Thoracic aorta (tissue), 2 donors: Measurements from ENCODE around the gene GARRE1. TPM values are rescaled to one million over a fixed set of nuclear protein-coding genes. Genes with fewer than 3 reads are reported as not detected.

Source experiments
- ATAC-seq: fragments of 150-250 bp; one replicate; pipeline ENCODE4 v1.8.0; 2017; ENCODE audit warnings: low read depth; ENCODE audit not compliant: insufficient number of reproducible peaks, low FRiP score
- DNase-seq: peaks from one replicate; pipeline ENCODE4 v3.0.0-alpha.2; 2020; ENCODE audit warnings: low spot score
- H3K27ac ChIP-seq, 2 donors: fragments of 200-600 bp; sonication (generic); 1 replicate in 1 of 2; 2 replicates in 1 of 2; pipeline ENCODE4 v1.5.1; 2016; ENCODE audit warnings: mild to moderate bottlenecking in 2 of 2, moderate library complexity in 2 of 2
- H3K27me3 ChIP-seq: fragments of 200-600 bp; sonication (generic); replicated peaks from 2 replicates; pipeline ENCODE4 v1.6.0; 2016; ENCODE audit warnings: mild to moderate bottlenecking; ENCODE audit not compliant: insufficient read depth
- H3K36me3 ChIP-seq: fragments of 200-600 bp; sonication (generic); one replicate; pipeline ENCODE4 v1.5.1; 2016
- H3K4me1 ChIP-seq, 2 donors: fragments of 200-600 bp; sonication (generic); 1 replicate in 1 of 2; 2 replicates in 1 of 2; pipeline versions ENCODE4 v1.5.1 to v1.6.0; 2016; ENCODE audit warnings: low read depth in 2 of 2, mild to moderate bottlenecking in 1 of 2; ENCODE audit not compliant: control insufficient read depth in 1 of 2
- H3K4me3 ChIP-seq: fragments of 200-600 bp; sonication (generic); 2 replicates; pipeline ENCODE4 v1.5.1; 2016; ENCODE audit warnings: mild to moderate bottlenecking
- H3K9me3 ChIP-seq: fragments of 200-600 bp; sonication (generic); 2 replicates; pipeline ENCODE4 v1.5.1; 2016
- total RNA-seq, 2 donors: library from RNA; depleted of rRNA; stranded (reverse); fragments of >200 nt; gene quantifications; one replicate each; pipeline versions ENCODE4 v1.1.0 to v1.2.3, GENCODE V29; 2016
- TF ChIP-seq, protein P1 (sequence below): fragments of 200-600 bp; sonication (generic); IDR thresholded peaks from one replicate; pipeline ENCODE4 v1.5.1; 2019; ENCODE audit warnings: antibody characterized with exemption

GARRE1 gene
- total RNA-seq, 2 donors from 2014 or later = 31.4 to 37.5 TPM

DNA sequence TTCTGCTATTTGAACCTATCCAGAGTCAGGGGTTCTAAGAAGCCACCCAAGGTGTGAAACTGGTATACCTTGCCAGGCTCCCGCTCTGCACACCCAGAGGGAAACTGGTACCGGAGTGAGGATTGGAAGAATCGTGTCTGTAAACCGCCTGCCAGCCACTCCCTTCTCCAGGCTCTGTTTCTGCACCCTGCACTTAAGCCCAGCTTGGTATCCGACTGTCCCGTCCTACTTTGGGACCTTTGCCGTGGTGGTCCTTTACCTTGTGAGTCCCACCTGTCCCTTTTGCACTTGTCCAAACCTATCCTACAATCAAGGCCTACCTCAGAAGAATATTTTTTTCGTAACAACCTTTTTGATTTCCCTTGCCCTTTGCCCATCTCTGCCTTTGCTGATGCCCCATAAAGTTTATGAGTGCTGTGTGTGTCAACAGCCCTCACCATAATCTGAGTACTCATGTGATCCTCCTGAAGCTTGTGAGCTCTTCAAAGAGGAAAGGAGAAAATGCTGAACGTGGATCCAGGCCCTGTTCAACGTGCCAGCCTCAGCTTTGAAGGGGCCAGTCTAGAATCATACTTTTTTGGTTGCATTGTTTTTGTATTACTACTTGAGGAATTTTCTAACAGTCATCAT, 44.7 kb downstream of the GARRE1 start:
- H3K36me3 ChIP-seq = peaks cover 7% of the 10 kb centered on the region
- ATAC-seq = no peak
- TF ChIP-seq, protein P1, sequence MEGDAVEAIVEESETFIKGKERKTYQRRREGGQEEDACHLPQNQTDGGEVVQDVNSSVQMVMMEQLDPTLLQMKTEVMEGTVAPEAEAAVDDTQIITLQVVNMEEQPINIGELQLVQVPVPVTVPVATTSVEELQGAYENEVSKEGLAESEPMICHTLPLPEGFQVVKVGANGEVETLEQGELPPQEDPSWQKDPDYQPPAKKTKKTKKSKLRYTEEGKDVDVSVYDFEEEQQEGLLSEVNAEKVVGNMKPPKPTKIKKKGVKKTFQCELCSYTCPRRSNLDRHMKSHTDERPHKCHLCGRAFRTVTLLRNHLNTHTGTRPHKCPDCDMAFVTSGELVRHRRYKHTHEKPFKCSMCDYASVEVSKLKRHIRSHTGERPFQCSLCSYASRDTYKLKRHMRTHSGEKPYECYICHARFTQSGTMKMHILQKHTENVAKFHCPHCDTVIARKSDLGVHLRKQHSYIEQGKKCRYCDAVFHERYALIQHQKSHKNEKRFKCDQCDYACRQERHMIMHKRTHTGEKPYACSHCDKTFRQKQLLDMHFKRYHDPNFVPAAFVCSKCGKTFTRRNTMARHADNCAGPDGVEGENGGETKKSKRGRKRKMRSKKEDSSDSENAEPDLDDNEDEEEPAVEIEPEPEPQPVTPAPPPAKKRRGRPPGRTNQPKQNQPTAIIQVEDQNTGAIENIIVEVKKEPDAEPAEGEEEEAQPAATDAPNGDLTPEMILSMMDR = no peak

DNA sequence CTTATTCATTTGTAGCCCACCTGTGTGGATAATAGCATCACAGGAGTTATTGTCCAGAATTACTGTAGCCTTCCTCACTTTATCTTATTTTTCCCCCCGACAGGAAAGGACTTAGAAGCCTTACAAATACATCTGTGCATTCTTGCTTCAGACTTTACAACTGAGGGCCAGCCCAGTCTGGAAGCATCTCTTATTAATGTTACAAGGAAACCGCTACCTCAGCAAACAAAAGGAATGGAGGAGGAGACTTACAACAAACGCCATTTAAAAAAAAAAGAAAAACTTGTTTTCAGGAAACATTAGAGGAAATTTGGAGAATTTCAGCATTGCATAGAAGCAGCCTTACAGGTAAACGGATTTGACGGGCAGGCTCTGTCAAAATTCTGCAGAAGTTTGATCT, 45.2 kb downstream of the GARRE1 start:
- Histone ChIP-seq H3K9me3 (no peaks in the 10 kb centered on the region), H3K27me3 (no peaks in the 10 kb centered on the region), H3K4me1 (no peaks in the 10 kb centered on the region), H3K27ac (no peak overlapping the region), H3K36me3 (peaks cover 7% of the 10 kb centered on the region), H3K4me3 (no peak overlapping the region)
- TF ChIP-seq, protein P1 = no peak
- ATAC-seq (no peak), DNase-seq (no peak)

More for the DNA sequence above, 44.7 kb downstream of the GARRE1 start:
- Histone ChIP-seq H3K9me3 (no peaks in the 10 kb centered on the region), H3K27me3 (no peaks in the 10 kb centered on the region), H3K27ac (no peak overlapping the region), H3K4me3 (no peak overlapping the region), H3K4me1 (no peaks in the 10 kb centered on the region)
- no peak for DNase-seq

DNA sequence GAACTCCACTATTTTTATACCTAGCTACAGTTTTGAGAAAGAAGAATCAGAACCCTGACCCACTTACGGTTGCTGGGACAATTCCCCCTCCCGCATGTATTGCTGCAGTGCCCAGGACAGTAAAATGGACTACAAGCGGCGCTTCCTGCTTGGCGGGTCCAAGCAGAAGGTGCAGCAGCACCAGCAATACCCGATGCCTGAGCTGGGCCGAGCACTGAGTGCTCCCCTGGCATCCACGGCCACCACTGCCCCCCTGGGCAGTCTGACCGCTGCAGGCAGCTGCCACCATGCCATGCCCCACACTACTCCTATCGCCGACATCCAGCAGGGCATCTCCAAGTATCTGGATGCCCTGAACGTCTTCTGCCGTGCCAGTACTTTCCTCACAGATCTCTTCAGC, 46.0 kb downstream of the GARRE1 start:
- H3K27me3 ChIP-seq = no peaks in the 10 kb centered on the region
- peaks cover 3 to 7% of the 10 kb centered on the region in 2 donors for H3K4me1 ChIP-seq
- ATAC-seq (no peak), DNase-seq (no peak)
- H3K9me3 ChIP-seq = no peaks in the 10 kb centered on the region
- TF ChIP-seq, protein P1 = no peak
- H3K4me3 ChIP-seq = no peak overlapping the region
- H3K27ac ChIP-seq = no peak overlapping the region
- H3K36me3 ChIP-seq = peaks cover 7% of the 10 kb centered on the region

DNA sequence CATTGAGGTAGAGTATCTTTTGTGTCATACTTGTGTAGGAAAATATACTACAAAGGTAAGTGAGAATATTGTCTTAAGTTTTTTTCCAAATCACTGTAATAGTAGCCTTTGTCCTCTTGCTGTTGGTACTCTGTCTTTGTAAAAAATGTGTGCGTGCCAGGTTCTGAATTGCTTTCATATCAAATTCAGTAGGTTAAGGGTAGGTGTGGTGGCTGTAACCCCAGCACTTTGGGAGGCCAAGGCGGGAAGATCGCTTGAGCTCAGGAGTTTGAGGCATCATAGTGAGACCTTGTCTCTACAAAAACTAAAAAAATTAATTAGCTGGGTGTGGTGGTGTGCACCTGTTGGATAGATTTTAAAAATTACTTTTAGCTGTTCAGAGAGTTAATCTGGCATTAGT, 46.6 kb downstream of the GARRE1 start:
- Histone ChIP-seq H3K4me1 (peaks cover 5 to 12% of the 10 kb centered on the region in 2 donors), H3K36me3 (peaks cover 7% of the 10 kb centered on the region), H3K4me3 (no peak overlapping the region), H3K9me3 (no peaks in the 10 kb centered on the region), H3K27me3 (no peaks in the 10 kb centered on the region), H3K27ac (no peak overlapping the region)
- ATAC-seq (no peak), DNase-seq (no peak)
- TF ChIP-seq, protein P1 = no peak

Other genes with a start within 250 kb of the GARRE1 start
- gene LSM14A, start 82.0 kb upstream of the GARRE1 start, total RNA-seq = 100 to 1,000 TPM in 1 of 2 donors, 10 to 100 TPM in 1; 79.1 to 133 TPM
- gene GPI, start 110.6 kb downstream of the GARRE1 start, total RNA-seq = 100 to 1,000 TPM; 112 to 207 TPM
- gene PDCD2L, start 149.8 kb downstream of the GARRE1 start, total RNA-seq = 10 to 100 TPM in 1 of 2 donors, 1 to 10 TPM in 1; 6.2 to 12.8 TPM
- gene UBA2, start 173.8 kb downstream of the GARRE1 start, total RNA-seq = 100 to 1,000 TPM; 105 to 107 TPM
- 100 to 1,000 TPM; 110 to 175 TPM for gene WTIP, start 227.2 kb downstream of the GARRE1 start, total RNA-seq